IMR-90 (cell line): ENCODE data around the gene PLRG1. TPM values are rescaled to one million over a fixed set of nuclear protein-coding genes. Genes with fewer than 3 reads are reported as not detected.

Experiments used
- ATAC-seq: fragments of 200-7000 bp; cut with Tn5 transposase; 2 replicates; pipeline ENCODE4 v1.9.1; 2020; ENCODE audit warnings: low read depth, mild to moderate bottlenecking, moderate library complexity
- BruUV-seq: library from RNA; stranded (reverse); fragments of 400-500 nt; replicated peaks from 2 replicates; lab custom pipeline; 2021; lab: Mats Ljungman, UMichigan
- CTCF ChIA-PET: fragments of 300-600 bp; formaldehyde crosslinking; extraction: SDS; loops from one replicate; lab custom pipeline; 2021; ENCODE audit warnings: antibody characterized with exemption; lab: Yijun Ruan, JAX
- POLR2A ChIA-PET: fragments of 300-600 bp; sonication (Branson Sonifier 250); formaldehyde crosslinking; loops from one replicate; lab custom pipeline; 2022; ENCODE audit warnings: antibody characterized with exemption; ENCODE audit not compliant: unreplicated experiment; lab: Charles Lee
- DNase-seq: peaks from one replicate; pipeline ENCODE4 v3.0.0; 2013
- H2AFZ ChIP-seq: replicated peaks from 2 replicates; pipeline ENCODE3; 2013; ENCODE audit warnings: low read length, mild to moderate bottlenecking; ENCODE audit not compliant: poor library complexity
- H2AK5ac ChIP-seq: 2 replicates; pipeline ENCODE4 v1.6.1; 2013; ENCODE audit warnings: low read depth, low read length, inconsistent platforms
- H2AK9ac ChIP-seq: replicated peaks from 2 replicates; pipeline ENCODE3; 2013; ENCODE audit warnings: mild to moderate bottlenecking, low read depth, low read length, moderate library complexity; ENCODE audit not compliant: poor library complexity
- H2BK120ac ChIP-seq: 2 replicates; pipeline ENCODE4 v1.6.1; 2013; ENCODE audit warnings: low read depth, low read length, inconsistent platforms
- H2BK15ac ChIP-seq: 3 replicates; pipeline ENCODE4 v1.6.1; 2013; ENCODE audit warnings: low read depth, low read length, inconsistent platforms
- H2BK20ac ChIP-seq: 2 replicates; pipeline ENCODE4 v1.6.1; 2013; ENCODE audit warnings: low read depth, mild to moderate bottlenecking, inconsistent platforms, low read length, moderate library complexity
- H2BK5ac ChIP-seq: 2 replicates; pipeline ENCODE4 v1.6.1; 2013; ENCODE audit warnings: mild to moderate bottlenecking, low read depth, low read length, inconsistent platforms; ENCODE audit not compliant: poor library complexity, severe bottlenecking
- H3K14ac ChIP-seq: replicated peaks from 2 replicates; pipeline ENCODE4 v1.6.1; 2013; ENCODE audit warnings: low read depth, low read length, inconsistent platforms
- H3K18ac ChIP-seq: 2 replicates; pipeline ENCODE4 v1.6.1; 2013; ENCODE audit warnings: low read depth, low read length, control low read depth
- H3K23ac ChIP-seq: 2 replicates; pipeline ENCODE4 v1.6.1; 2013; ENCODE audit warnings: low read depth, low read length, inconsistent platforms
- H3K27ac ChIP-seq: 2 replicates; pipeline ENCODE4 v1.5.1; 2013; ENCODE audit warnings: mild to moderate bottlenecking, control low read depth, low read length; ENCODE audit not compliant: insufficient read depth
- H3K27me3 ChIP-seq: 2 replicates; pipeline ENCODE4 v1.6.1; 2013; ENCODE audit warnings: low read length; ENCODE audit not compliant: control insufficient read depth, insufficient read depth
- H3K36me3 ChIP-seq: 2 replicates; pipeline ENCODE4 v1.6.1; 2013; ENCODE audit warnings: low read length, mixed read lengths; ENCODE audit not compliant: control insufficient read depth, insufficient read depth
- H3K4ac ChIP-seq: 2 replicates; pipeline ENCODE4 v1.6.1; 2013; ENCODE audit warnings: low read depth, low read length, inconsistent platforms
- H3K4me1 ChIP-seq: 2 replicates; pipeline ENCODE4 v1.6.1; 2013; ENCODE audit warnings: low read length, mixed read lengths; ENCODE audit not compliant: control insufficient read depth, insufficient read depth
- H3K4me2 ChIP-seq: 2 replicates; pipeline ENCODE4 v1.6.1; 2013; ENCODE audit warnings: low read depth, mild to moderate bottlenecking, control low read depth, low read length, moderate library complexity
- H3K4me3 ChIP-seq: 2 replicates; pipeline ENCODE4 v1.5.1; 2013; ENCODE audit warnings: low read depth, mild to moderate bottlenecking, control low read depth, low read length, moderate library complexity; ENCODE audit not compliant: insufficient read depth
- H3K56ac ChIP-seq: 2 replicates; pipeline ENCODE4 v1.6.1; 2013; ENCODE audit warnings: low read length, inconsistent platforms; ENCODE audit not compliant: insufficient read depth; ENCODE audit errors: extremely low read depth
- H3K79me1 ChIP-seq, 2 experiments: 2 replicates each; pipeline ENCODE4 v1.6.1; 2013; ENCODE audit warnings: low read length in 2 of 2, inconsistent platforms in 1 of 2, low read depth in 1 of 2
- H3K9ac ChIP-seq: 2 replicates; pipeline ENCODE4 v1.6.1; 2013; ENCODE audit warnings: low read depth, low read length, control low read depth
- H3K9me1 ChIP-seq: 2 replicates; pipeline ENCODE4 v1.6.1; 2013; ENCODE audit warnings: low read length, inconsistent platforms; ENCODE audit not compliant: insufficient read depth
- H3K9me3 ChIP-seq: 2 replicates; pipeline ENCODE4 v1.6.1; 2013; ENCODE audit warnings: low read length; ENCODE audit not compliant: control insufficient read depth, insufficient read depth
- H4K20me1 ChIP-seq: 2 replicates; pipeline ENCODE4 v1.6.1; 2013; ENCODE audit warnings: low read length, inconsistent platforms; ENCODE audit not compliant: insufficient read depth
- H4K5ac ChIP-seq: 2 replicates; pipeline ENCODE4 v1.6.1; 2013; ENCODE audit warnings: mild to moderate bottlenecking, low read depth, low read length, control low read depth
- H4K8ac ChIP-seq, 2 experiments: 2 replicates each; pipeline ENCODE4 v1.6.1; 2013; ENCODE audit warnings: low read depth in 2 of 2, low read length in 2 of 2, control low read depth in 1 of 2, inconsistent platforms in 1 of 2
- H4K91ac ChIP-seq: 2 replicates; pipeline ENCODE4 v1.6.1; 2013; ENCODE audit warnings: low read depth, low read length, inconsistent platforms; ENCODE audit not compliant: insufficient read depth
- BHLHE40 ChIP-seq: fragments of 150-350 bp; IDR thresholded peaks from 2 replicates; pipeline ENCODE4 v1.6.1; 2016; ENCODE audit warnings: mild to moderate bottlenecking, low read depth, low read length
- ELK1 ChIP-seq: fragments of 150-350 bp; IDR thresholded peaks from 2 replicates; pipeline ENCODE4 v1.6.1; 2016; ENCODE audit warnings: low read depth, mild to moderate bottlenecking, low read length, moderate library complexity, borderline replicate concordance
- FOS ChIP-seq: fragments of 150-350 bp; IDR thresholded peaks from 2 replicates; pipeline ENCODE4 v1.6.1; 2016; ENCODE audit warnings: low read depth, low read length
- MAFK ChIP-seq: IDR thresholded peaks from 2 replicates; pipeline ENCODE4 v1.6.1; 2012; ENCODE audit warnings: low read depth, low read length, improper control_type of control experiment
- MXI1 ChIP-seq: IDR thresholded peaks from 2 replicates; pipeline ENCODE4 v1.6.1; 2012; ENCODE audit warnings: low read depth, mild to moderate bottlenecking, low read length, moderate library complexity, borderline replicate concordance
- NFE2L2 ChIP-seq: fragments of 150-350 bp; IDR thresholded peaks from 2 replicates; pipeline ENCODE4 v1.6.1; 2016; ENCODE audit warnings: low read depth, mild to moderate bottlenecking, low read length
- WGBS, 2 experiments: methylation state at CpG; one replicate each; pipeline versions ENCODE4 v1.1.5 to v1.1.7; 2013; ENCODE audit warnings: missing lambda C conversion rate in 2 of 2; ENCODE audit not compliant: insufficient read length in 1 of 2; ENCODE audit errors: extremely low coverage in 2 of 2; 5-methylcytosine and 5-hydroxymethylcytosine counted together
- dilution Hi-C: fragments of 300-500 bp; cut with HindIII; formaldehyde crosslinking; loops from one replicate; pipeline ENCODE4 v1.14.3; 2018; ENCODE audit warnings: low sequenced_read_pairs; ENCODE audit not compliant: unreplicated experiment
- in situ Hi-C: fragments of 300-500 bp; cut with MboI; formaldehyde crosslinking; loops from 3 replicates; pipeline ENCODE4 v1.14.3; 2019; ENCODE audit warnings: low sequenced_read_pairs, inconsistent platforms, mixed read lengths
- intact Hi-C: fragments of 100-400 bp; cut with micrococcal nuclease; formaldehyde crosslinking; loops from 2 replicates; pipeline ENCODE4 v1.10.0; 2022
- polyA plus RNA-seq, 3 experiments: library from polyadenylated mRNA; depleted of rRNA; stranded (reverse); fragments of >200 nt; gene quantifications; 2 replicates each; pipeline ENCODE4 v1.2.3, GENCODE V29; 2012; ENCODE audit warnings: low replicate concordance in 1 of 3
- total RNA-seq: library from RNA; depleted of rRNA; stranded (reverse); fragments of >200 nt; gene quantifications from 2 replicates; pipeline ENCODE4 v1.2.3, GENCODE V29; 2012
- TF ChIP-seq, protein P1 (sequence below): conservative IDR thresholded peaks from 2 replicates; pipeline ENCODE4 v1.5.1; 2012; ENCODE audit warnings: mild to moderate bottlenecking, low read depth, low read length, improper control_type of control experiment

The PLRG1 gene
- total and polyA plus RNA-seq, 2 of the 4 experiments (the other 2 are of a cell fraction) = 76.1 to 200 TPM

- ChIA-PET CTCF (interaction anchor here (0.6 to 1.2 kb wide), 2 partner anchors 37 to 42 kb away, joined by 3 to 4 read pairs; partner anchors contain the start of gene PLRG1), POLR2A (no interaction called here)
- Histone ChIP-seq H3K9me1 (no peaks in the 10 kb centered on the region), H3K79me1 (no peaks in the 10 kb centered on the region), H2AFZ (no peak overlapping the region), H3K36me3 (no peaks in the 10 kb centered on the region), H3K4me2 (no peak overlapping the region), H2AK9ac (no peak overlapping the region), H3K18ac (no peak overlapping the region), H4K91ac (no peak overlapping the region), H4K5ac (no peak overlapping the region), H3K14ac (no peak overlapping the region), H3K27me3 (no peaks in the 10 kb centered on the region; the same call in 1 of the 2 replicates), H4K8ac (no peak overlapping the region), H3K27ac (no peak overlapping the region), H4K20me1 (no peaks in the 10 kb centered on the region), H2BK20ac (no peak overlapping the region), H2AK5ac (no peak overlapping the region), H2BK5ac (no peak overlapping the region), H3K4me3 (no peak overlapping the region), H3K23ac (no peak overlapping the region), H3K9ac (no peak overlapping the region), H3K56ac (no peak overlapping the region), H2BK15ac (no peak overlapping the region), H3K9me3 (no peaks in the 10 kb centered on the region), H3K4ac (no peak overlapping the region), H2BK120ac (no peak overlapping the region), H3K4me1 (no peaks in the 10 kb centered on the region)
- BruUV-seq = no TSS peak
- no peak for ATAC-seq
- TF ChIP-seq MXI1 = no peak
- TF ChIP-seq NFE2L2 = no peak
- TF ChIP-seq BHLHE40 = no peak
- TF ChIP-seq FOS = no peak
- TF ChIP-seq, protein P1, sequence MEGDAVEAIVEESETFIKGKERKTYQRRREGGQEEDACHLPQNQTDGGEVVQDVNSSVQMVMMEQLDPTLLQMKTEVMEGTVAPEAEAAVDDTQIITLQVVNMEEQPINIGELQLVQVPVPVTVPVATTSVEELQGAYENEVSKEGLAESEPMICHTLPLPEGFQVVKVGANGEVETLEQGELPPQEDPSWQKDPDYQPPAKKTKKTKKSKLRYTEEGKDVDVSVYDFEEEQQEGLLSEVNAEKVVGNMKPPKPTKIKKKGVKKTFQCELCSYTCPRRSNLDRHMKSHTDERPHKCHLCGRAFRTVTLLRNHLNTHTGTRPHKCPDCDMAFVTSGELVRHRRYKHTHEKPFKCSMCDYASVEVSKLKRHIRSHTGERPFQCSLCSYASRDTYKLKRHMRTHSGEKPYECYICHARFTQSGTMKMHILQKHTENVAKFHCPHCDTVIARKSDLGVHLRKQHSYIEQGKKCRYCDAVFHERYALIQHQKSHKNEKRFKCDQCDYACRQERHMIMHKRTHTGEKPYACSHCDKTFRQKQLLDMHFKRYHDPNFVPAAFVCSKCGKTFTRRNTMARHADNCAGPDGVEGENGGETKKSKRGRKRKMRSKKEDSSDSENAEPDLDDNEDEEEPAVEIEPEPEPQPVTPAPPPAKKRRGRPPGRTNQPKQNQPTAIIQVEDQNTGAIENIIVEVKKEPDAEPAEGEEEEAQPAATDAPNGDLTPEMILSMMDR = no peak
- no peak for TF ChIP-seq ELK1
- no peak for TF ChIP-seq MAFK
- in situ Hi-C loops = no loop called here
- no peak for DNase-seq
- dilution Hi-C loops = no loop called here
- 90% methylated on average over 2 of the region's 3 CpGs; no CpG with 5 or more reads in 1 of the 2 experiments for WGBS, 2 experiments
- intact Hi-C loops = loop anchor here (10.0 kb wide), 1 partner anchor 722 kb away; the partner anchor contains the start of gene SFRP2
Measured at GRCh38 chr4:154507156-154507555, 43.0 kb downstream of the PLRG1 start.
